Neural progenitor cell (in vitro differentiated cells): Measurements from ENCODE around the gene INVS. TPM values are rescaled to one million over a fixed set of nuclear protein-coding genes. Genes with fewer than 3 reads are reported as not detected.

Experiments used
- DNase-seq: peaks from one replicate; pipeline ENCODE4 v3.0.0-alpha.2; 2016; ENCODE audit warnings: low spot score
- H2AFZ ChIP-seq: fragments of 200-600 bp; sonication (generic); replicated peaks from 2 replicates; pipeline ENCODE4 v1.6.1; 2016; ENCODE audit warnings: antibody characterized with exemption
- H3F3A ChIP-seq: fragments of 200-600 bp; sonication (generic); 2 replicates; pipeline ENCODE4 v1.6.1; 2016; ENCODE audit warnings: antibody characterized with exemption, low read depth
- H3K27ac ChIP-seq: fragments of 200-600 bp; sonication (generic); 2 replicates; pipeline ENCODE4 v1.5.1; 2016; ENCODE audit warnings: mild to moderate bottlenecking
- H3K27me3 ChIP-seq: fragments of 200-600 bp; sonication (generic); 2 replicates; pipeline ENCODE4 v1.6.1; 2016; ENCODE audit warnings: mild to moderate bottlenecking, moderate library complexity
- H3K36me3 ChIP-seq: fragments of 200-600 bp; sonication (generic); 2 replicates; pipeline ENCODE4 v1.5.1; 2016
- H3K4me1 ChIP-seq: fragments of 200-600 bp; sonication (generic); 2 replicates; pipeline ENCODE4 v1.6.1; 2016; ENCODE audit warnings: mixed run types
- H3K4me2 ChIP-seq: fragments of 200-600 bp; sonication (generic); 2 replicates; pipeline ENCODE4 v1.6.1; 2016
- H3K4me3 ChIP-seq: fragments of 200-600 bp; sonication (generic); 2 replicates; pipeline ENCODE4 v1.5.1; 2016
- H3K79me2 ChIP-seq: fragments of 200-600 bp; sonication (generic); 2 replicates; pipeline ENCODE4 v1.6.1; 2016; ENCODE audit warnings: low read depth
- H3K9ac ChIP-seq: fragments of 200-600 bp; sonication (generic); 2 replicates; pipeline ENCODE4 v1.6.1; 2016
- H3K9me3 ChIP-seq: fragments of 200-600 bp; sonication (generic); 2 replicates; pipeline ENCODE4 v1.5.1; 2016; ENCODE audit warnings: low read depth
- H4K20me1 ChIP-seq: fragments of 200-600 bp; sonication (generic); 2 replicates; pipeline ENCODE4 v1.6.1; 2016; ENCODE audit warnings: low read depth
- H3K27ac Mint-ChIP-seq: 3 replicates; pipeline ENCODE4 v1.8.0; 2021; ENCODE audit warnings: mixed read lengths
- H3K27me3 Mint-ChIP-seq: 2 replicates; pipeline ENCODE4 v1.8.0; 2022; ENCODE audit warnings: low read depth, mild to moderate bottlenecking, inconsistent platforms, moderate library complexity, mixed read lengths; ENCODE audit not compliant: insufficient read depth
- H3K36me3 Mint-ChIP-seq: 3 replicates; pipeline ENCODE4 v1.8.0; 2021; ENCODE audit warnings: mixed read lengths
- H3K4me1 Mint-ChIP-seq: 3 replicates; pipeline ENCODE4 v1.8.0; 2021; ENCODE audit warnings: mixed read lengths
- H3K4me3 Mint-ChIP-seq: 3 replicates; pipeline ENCODE4 v1.8.0; 2021; ENCODE audit warnings: mild to moderate bottlenecking, moderate library complexity, mixed read lengths
- H3K9me3 Mint-ChIP-seq: 3 replicates; pipeline ENCODE4 v1.8.0; 2020; ENCODE audit warnings: mixed read lengths
- EZH2 ChIP-seq: fragments of 200-600 bp; sonication (generic); IDR thresholded peaks from 2 replicates; pipeline ENCODE4 v1.6.1; 2017; ENCODE audit warnings: antibody characterized with exemption, mild to moderate bottlenecking, moderate library complexity
- EZH2phosphoT487 ChIP-seq: fragments of 200-600 bp; sonication (generic); IDR thresholded peaks from 2 replicates; pipeline ENCODE4 v1.6.1; 2017; ENCODE audit warnings: antibody characterized with exemption
- total RNA-seq: library from RNA; depleted of rRNA; stranded (reverse); fragments of >200 nt; gene quantifications from 2 replicates; pipeline ENCODE4 v1.2.3, GENCODE V29; 2015; ENCODE audit warnings: low replicate concordance
- TF ChIP-seq, protein P1 (sequence below): fragments of 200-600 bp; sonication (generic); IDR thresholded peaks from 2 replicates; pipeline ENCODE4 v1.5.1; 2017; ENCODE audit warnings: antibody characterized with exemption, mild to moderate bottlenecking

Gene INVS
- total RNA-seq, 1 donor from 2014 or later, result 29.2 TPM

DNA sequence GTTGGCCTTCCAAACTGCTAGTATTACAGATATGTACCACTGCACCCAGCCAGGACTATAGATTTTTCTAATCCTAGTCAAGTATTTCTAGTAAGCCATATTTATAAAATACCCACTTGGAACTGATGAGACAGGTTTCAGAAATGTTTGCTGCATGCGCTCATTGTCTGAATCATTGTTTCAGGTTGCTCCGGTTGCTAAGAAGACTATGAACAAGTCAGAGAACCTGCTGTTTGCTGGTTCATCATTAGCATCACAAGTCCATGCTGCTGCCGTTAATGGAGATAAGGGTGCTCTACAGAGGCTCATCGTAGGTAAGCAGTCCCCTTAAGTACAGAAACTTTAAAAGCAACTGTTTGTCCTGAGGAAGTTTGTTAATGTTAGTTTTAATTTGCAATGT lies 5.3 kb downstream of the INVS start:
- H3K9me3 Mint-ChIP-seq, result no peaks in the 10 kb centered on the region
- TF ChIP-seq EZH2phosphoT487, result no peak
- TF ChIP-seq EZH2, result no peak
- TF ChIP-seq, protein P1, sequence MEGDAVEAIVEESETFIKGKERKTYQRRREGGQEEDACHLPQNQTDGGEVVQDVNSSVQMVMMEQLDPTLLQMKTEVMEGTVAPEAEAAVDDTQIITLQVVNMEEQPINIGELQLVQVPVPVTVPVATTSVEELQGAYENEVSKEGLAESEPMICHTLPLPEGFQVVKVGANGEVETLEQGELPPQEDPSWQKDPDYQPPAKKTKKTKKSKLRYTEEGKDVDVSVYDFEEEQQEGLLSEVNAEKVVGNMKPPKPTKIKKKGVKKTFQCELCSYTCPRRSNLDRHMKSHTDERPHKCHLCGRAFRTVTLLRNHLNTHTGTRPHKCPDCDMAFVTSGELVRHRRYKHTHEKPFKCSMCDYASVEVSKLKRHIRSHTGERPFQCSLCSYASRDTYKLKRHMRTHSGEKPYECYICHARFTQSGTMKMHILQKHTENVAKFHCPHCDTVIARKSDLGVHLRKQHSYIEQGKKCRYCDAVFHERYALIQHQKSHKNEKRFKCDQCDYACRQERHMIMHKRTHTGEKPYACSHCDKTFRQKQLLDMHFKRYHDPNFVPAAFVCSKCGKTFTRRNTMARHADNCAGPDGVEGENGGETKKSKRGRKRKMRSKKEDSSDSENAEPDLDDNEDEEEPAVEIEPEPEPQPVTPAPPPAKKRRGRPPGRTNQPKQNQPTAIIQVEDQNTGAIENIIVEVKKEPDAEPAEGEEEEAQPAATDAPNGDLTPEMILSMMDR, result no peak
- Histone ChIP-seq H3K4me1 (peaks cover 5% of the 10 kb centered on the region), H4K20me1 (peaks cover 10% of the 10 kb centered on the region), H2AFZ (no peak overlapping the region), H3K79me2 (peaks cover 9% of the 10 kb centered on the region), H3F3A (peaks cover 14% of the 10 kb centered on the region), H3K36me3 (peaks cover 24% of the 10 kb centered on the region), H3K27me3 (no peaks in the 10 kb centered on the region), H3K9ac (no peak overlapping the region), H3K4me2 (no peak overlapping the region), H3K4me3 (no peak overlapping the region), H3K9me3 (no peaks in the 10 kb centered on the region), H3K27ac (no peak overlapping the region)
- peaks cover 2% of the 10 kb centered on the region for H3K36me3 Mint-ChIP-seq
- H3K27ac Mint-ChIP-seq, result no peak overlapping the region
- H3K4me3 Mint-ChIP-seq, result no peak overlapping the region
- peaks cover 2% of the 10 kb centered on the region for H3K4me1 Mint-ChIP-seq
- DNase-seq, result no peak
- no peaks in the 10 kb centered on the region for H3K27me3 Mint-ChIP-seq

DNA sequence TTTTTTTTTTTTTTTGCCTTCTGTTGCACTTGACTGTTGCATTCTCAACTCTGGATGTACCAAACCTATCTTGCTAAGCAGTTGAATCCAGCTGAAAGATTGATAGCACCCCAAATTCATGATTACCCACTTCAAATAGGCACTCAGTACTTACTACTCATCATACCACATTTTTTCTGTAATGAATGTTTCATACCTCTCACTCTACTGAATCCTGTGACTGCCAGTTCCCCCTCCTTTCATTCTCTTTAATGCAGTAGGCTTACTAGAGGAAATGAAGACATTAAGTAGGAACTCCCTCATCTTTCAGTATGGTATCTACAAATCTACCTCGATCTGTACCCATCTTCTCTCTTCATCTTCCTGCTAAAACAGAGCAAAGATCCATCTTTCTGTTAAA lies 6.8 kb downstream of the INVS start:
- Histone ChIP-seq H3K36me3 (peaks cover 24% of the 10 kb centered on the region), H3K9ac (no peak overlapping the region), H3K9me3 (no peaks in the 10 kb centered on the region), H3K4me2 (no peak overlapping the region), H3F3A (peaks cover 8% of the 10 kb centered on the region), H3K4me1 (no peaks in the 10 kb centered on the region), H3K4me3 (no peak overlapping the region), H3K79me2 (no peaks in the 10 kb centered on the region), H3K27ac (no peak overlapping the region), H2AFZ (no peak overlapping the region), H3K27me3 (no peaks in the 10 kb centered on the region), H4K20me1 (peaks cover 10% of the 10 kb centered on the region)
- H3K36me3 Mint-ChIP-seq, result peaks cover 3% of the 10 kb centered on the region
- no peak overlapping the region for H3K4me3 Mint-ChIP-seq
- H3K4me1 Mint-ChIP-seq, result peaks cover 1% of the 10 kb centered on the region
- no peak for TF ChIP-seq EZH2phosphoT487
- no peaks in the 10 kb centered on the region for H3K9me3 Mint-ChIP-seq
- no peak for DNase-seq
- H3K27me3 Mint-ChIP-seq, result no peaks in the 10 kb centered on the region
- H3K27ac Mint-ChIP-seq, result no peak overlapping the region

DNA sequence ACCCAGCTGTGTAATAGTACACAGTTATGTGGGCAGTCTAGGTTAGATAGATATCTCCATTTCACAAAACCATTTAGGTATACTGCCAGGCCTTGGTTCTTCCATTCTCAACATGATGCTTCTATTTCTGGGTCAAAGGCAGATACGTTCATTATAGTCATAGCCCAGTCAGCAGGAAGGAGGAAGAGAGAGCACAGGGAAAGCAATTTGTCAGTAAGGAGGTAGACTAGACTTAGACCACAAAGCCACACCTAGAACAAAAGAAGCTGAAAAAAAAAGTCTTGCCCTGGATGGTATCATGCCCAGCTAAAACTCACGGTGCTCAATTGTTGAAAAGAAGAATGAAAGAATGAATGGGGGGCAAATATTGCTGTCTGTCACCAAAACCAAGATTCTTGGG lies 7.6 kb downstream of the INVS start:
- H3K79me2 ChIP-seq, result no peaks in the 10 kb centered on the region
- peaks cover 24% of the 10 kb centered on the region for H3K36me3 ChIP-seq
- no peak overlapping the region for H3K27ac ChIP-seq
- peaks cover 8% of the 10 kb centered on the region for H3K4me1 Mint-ChIP-seq
- no peaks in the 10 kb centered on the region for H3K27me3 Mint-ChIP-seq
- no peaks in the 10 kb centered on the region for H3K9me3 Mint-ChIP-seq
- peaks cover 7% of the 10 kb centered on the region for H4K20me1 ChIP-seq
- H3K4me3 ChIP-seq, result no peak overlapping the region
- no peak for DNase-seq
- peaks cover under 1% of the 10 kb centered on the region for H3F3A ChIP-seq
- TF ChIP-seq EZH2 (no peak), EZH2phosphoT487 (no peak)
- TF ChIP-seq, protein P1, result no peak
- peaks cover 4% of the 10 kb centered on the region for H3K36me3 Mint-ChIP-seq
- H3K9me3 ChIP-seq, result no peaks in the 10 kb centered on the region
- H2AFZ ChIP-seq, result no peak overlapping the region
- H3K27ac Mint-ChIP-seq, result no peak overlapping the region
- no peak overlapping the region for H3K4me3 Mint-ChIP-seq
- H3K4me2 ChIP-seq, result no peak overlapping the region
- H3K27me3 ChIP-seq, result no peaks in the 10 kb centered on the region
- H3K9ac ChIP-seq, result no peak overlapping the region
- H3K4me1 ChIP-seq, result no peaks in the 10 kb centered on the region

DNA sequence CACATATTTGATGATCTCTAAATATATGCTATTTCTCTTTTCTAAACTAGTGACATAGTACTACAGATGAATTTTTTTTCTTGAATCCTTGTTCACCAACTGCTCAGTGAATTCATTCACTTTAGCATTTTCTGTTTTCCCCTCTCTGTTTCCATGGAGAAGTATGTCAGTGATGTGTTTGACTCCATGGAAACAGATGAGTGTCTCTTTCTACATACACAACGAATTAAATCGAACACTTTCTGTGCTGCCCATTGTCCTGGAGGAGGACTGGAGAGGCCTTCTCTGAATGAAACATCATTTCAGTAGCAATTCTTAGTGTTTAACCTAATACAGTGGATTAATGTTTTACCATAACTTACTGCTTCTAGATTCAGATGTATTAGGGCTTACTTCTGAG lies 9.5 kb downstream of the INVS start:
- Histone ChIP-seq H3K27ac (no peak overlapping the region), H3K79me2 (no peaks in the 10 kb centered on the region), H3K9me3 (no peaks in the 10 kb centered on the region), H3F3A (no peaks in the 10 kb centered on the region), H3K9ac (no peak overlapping the region), H3K4me1 (peaks cover 7% of the 10 kb centered on the region), H3K36me3 (peaks cover 24% of the 10 kb centered on the region), H2AFZ (no peak overlapping the region), H3K27me3 (no peaks in the 10 kb centered on the region), H3K4me3 (no peak overlapping the region), H4K20me1 (peaks cover 7% of the 10 kb centered on the region), H3K4me2 (no peak overlapping the region)
- no peak for DNase-seq
- H3K4me3 Mint-ChIP-seq, result no peak overlapping the region
- H3K4me1 Mint-ChIP-seq, result peaks cover 11% of the 10 kb centered on the region
- no peaks in the 10 kb centered on the region for H3K9me3 Mint-ChIP-seq
- H3K36me3 Mint-ChIP-seq, result peaks cover 4% of the 10 kb centered on the region
- peak overlapping the region; percentile 95 for H3K27ac Mint-ChIP-seq
- H3K27me3 Mint-ChIP-seq, result no peaks in the 10 kb centered on the region
- TF ChIP-seq, protein P1, result no peak
- no peak for TF ChIP-seq EZH2
- no peak for TF ChIP-seq EZH2phosphoT487
